Mammary epithelial cell (primary cell): ENCODE data around the gene CCNI.
"Not testable (repeated sequence)": the region's sequence is repeated elsewhere in the genome, so short reads cannot be mapped to it uniquely, and the experiment has no call there.

Experiments
- EZH2 ChIP-seq: IDR thresholded peaks from 2 replicates; pipeline ENCODE4 v1.6.1; 2012; ENCODE audit warnings: low read length, inconsistent platforms, borderline replicate concordance
- TF ChIP-seq, protein P1 (sequence below), 2 donors: IDR thresholded peaks in 1 of 2; conservative IDR thresholded peaks in 1 of 2; 2 replicates each; pipeline ENCODE4 v1.5.1; 2011 to 2012; ENCODE audit warnings: inconsistent platforms in 2 of 2, low read length in 2 of 2, mild to moderate bottlenecking in 2 of 2, control low read depth in 1 of 2, low read depth in 1 of 2; ENCODE audit not compliant: insufficient read depth in 1 of 2; ENCODE audit errors: extremely low read depth in 1 of 2

GRCh38 chr4:77029757-77030156 lies 46.0 kb downstream of the CCNI start:
- TF ChIP-seq, protein P1, sequence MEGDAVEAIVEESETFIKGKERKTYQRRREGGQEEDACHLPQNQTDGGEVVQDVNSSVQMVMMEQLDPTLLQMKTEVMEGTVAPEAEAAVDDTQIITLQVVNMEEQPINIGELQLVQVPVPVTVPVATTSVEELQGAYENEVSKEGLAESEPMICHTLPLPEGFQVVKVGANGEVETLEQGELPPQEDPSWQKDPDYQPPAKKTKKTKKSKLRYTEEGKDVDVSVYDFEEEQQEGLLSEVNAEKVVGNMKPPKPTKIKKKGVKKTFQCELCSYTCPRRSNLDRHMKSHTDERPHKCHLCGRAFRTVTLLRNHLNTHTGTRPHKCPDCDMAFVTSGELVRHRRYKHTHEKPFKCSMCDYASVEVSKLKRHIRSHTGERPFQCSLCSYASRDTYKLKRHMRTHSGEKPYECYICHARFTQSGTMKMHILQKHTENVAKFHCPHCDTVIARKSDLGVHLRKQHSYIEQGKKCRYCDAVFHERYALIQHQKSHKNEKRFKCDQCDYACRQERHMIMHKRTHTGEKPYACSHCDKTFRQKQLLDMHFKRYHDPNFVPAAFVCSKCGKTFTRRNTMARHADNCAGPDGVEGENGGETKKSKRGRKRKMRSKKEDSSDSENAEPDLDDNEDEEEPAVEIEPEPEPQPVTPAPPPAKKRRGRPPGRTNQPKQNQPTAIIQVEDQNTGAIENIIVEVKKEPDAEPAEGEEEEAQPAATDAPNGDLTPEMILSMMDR (conservative IDR thresholded peaks at IDR 0.05 in 1 of 2, IDR thresholded peaks at IDR 0.05 in 1 of 2; ENCODE audit: extremely low read depth in 1 of 2, insufficient read depth in 1 of 2, low read depth in 1 of 2, low read length in 2 of 2) = not testable (repeated sequence)
- TF ChIP-seq EZH2 = not testable (repeated sequence)
